OCI-LY7 (cell line): Measurements from ENCODE around the gene ASIC2. TPM values are rescaled to one million over a fixed set of nuclear protein-coding genes. Genes with fewer than 3 reads are reported as not detected.
A peak's percentile ranks its signal among the peaks of the same experiment; 100 is the strongest.

ENCODE experiments used
- BruUV-seq: library from RNA; stranded (reverse); fragments of 400-500 nt; replicated peaks from 2 replicates; lab custom pipeline; 2021; lab: Mats Ljungman, UMichigan
- CTCF ChIA-PET: fragments of 300-600 bp; sonication (Branson Sonifier 250); formaldehyde crosslinking; loops from one replicate; lab custom pipeline; 2022; ENCODE audit warnings: antibody characterized with exemption; ENCODE audit not compliant: unreplicated experiment; lab: Charles Lee
- POLR2A ChIA-PET: fragments of 300-600 bp; sonication (Branson Sonifier 250); formaldehyde crosslinking; loops from one replicate; lab custom pipeline; 2022; ENCODE audit warnings: antibody characterized with exemption; lab: Charles Lee
- DNase-seq: peaks from one replicate; pipeline ENCODE4 v3.0.0-alpha.2; 2015; ENCODE audit warnings: low spot score
- H2AFZ ChIP-seq: fragments of 200-600 bp; sonication (generic), shearing (Covaris generic); 2 replicates; pipeline ENCODE4 v1.6.1; 2014; ENCODE audit warnings: mild to moderate bottlenecking, antibody characterized with exemption, low read length, moderate library complexity
- H3K27ac ChIP-seq: fragments of 200-600 bp; sonication (generic); 2 replicates; pipeline ENCODE4 v1.5.1; 2014; ENCODE audit warnings: mixed run types, low read depth, mild to moderate bottlenecking, moderate library complexity, low read length, inconsistent platforms; ENCODE audit not compliant: poor library complexity, severe bottlenecking
- H3K36me3 ChIP-seq: fragments of 200-600 bp; sonication (generic); 2 replicates; pipeline ENCODE4 v1.6.1; 2014; ENCODE audit warnings: mild to moderate bottlenecking, antibody characterized with exemption, low read length, moderate library complexity, mixed read lengths; ENCODE audit not compliant: insufficient read depth
- H3K4me1 ChIP-seq: fragments of 200-600 bp; sonication (generic); 2 replicates; pipeline ENCODE4 v1.5.1; 2014; ENCODE audit warnings: mild to moderate bottlenecking, low read length; ENCODE audit not compliant: insufficient read depth, poor library complexity, severe bottlenecking
- H3K4me2 ChIP-seq: fragments of 200-600 bp; sonication (generic); 2 replicates; pipeline ENCODE4 v1.6.1; 2014; ENCODE audit warnings: mild to moderate bottlenecking, low read length
- H3K4me3 ChIP-seq: fragments of 200-600 bp; sonication (generic); 2 replicates; pipeline ENCODE4 v1.5.1; 2014; ENCODE audit warnings: mild to moderate bottlenecking, low read depth, low read length; ENCODE audit not compliant: poor library complexity, severe bottlenecking
- H3K79me2 ChIP-seq: fragments of 200-600 bp; sonication (generic); 2 replicates; pipeline ENCODE4 v1.6.1; 2016; ENCODE audit warnings: low read depth, mild to moderate bottlenecking, low read length, moderate library complexity, mixed read lengths; ENCODE audit not compliant: insufficient read depth
- H3K9me2 ChIP-seq: fragments of 200-600 bp; sonication (generic); 2 replicates; pipeline ENCODE4 v1.6.1; 2016; ENCODE audit warnings: mild to moderate bottlenecking, low read length, mixed read lengths; ENCODE audit not compliant: insufficient read depth
- H3K9me3 ChIP-seq: fragments of 200-600 bp; sonication (generic); 2 replicates; pipeline ENCODE4 v1.6.1; 2014; ENCODE audit warnings: mild to moderate bottlenecking, mixed run types, low read length, mixed read lengths
- H4K20me1 ChIP-seq: fragments of 200-600 bp; sonication (generic); 2 replicates; pipeline ENCODE4 v1.6.1; 2014; ENCODE audit warnings: mild to moderate bottlenecking, antibody characterized with exemption, low read length, moderate library complexity, mixed read lengths; ENCODE audit not compliant: insufficient read depth
- EZH2phosphoT487 ChIP-seq: fragments of 200-600 bp; sonication (generic); IDR thresholded peaks from 2 replicates; pipeline ENCODE4 v1.6.1; 2018; ENCODE audit warnings: low read depth, borderline replicate concordance, mild to moderate bottlenecking, mixed run types, antibody characterized with exemption, low read length, moderate library complexity, mixed read lengths
- intact Hi-C: fragments of 100-400 bp; cut with micrococcal nuclease; formaldehyde crosslinking; loops from one replicate; pipeline ENCODE4 v1.10.0; 2022; ENCODE audit not compliant: unreplicated experiment
- total RNA-seq, 2 experiments: library from RNA; depleted of rRNA in 1 of 2; stranded (reverse); fragments of >200 nt in 1 of 2; shearing (Covaris generic) in 1 of 2; gene quantifications; 2 replicates each; pipeline ENCODE4 v1.2.3, GENCODE V29; 2014 to 2022
- TF ChIP-seq, protein P1 (sequence below): fragments of 200-600 bp; sonication (generic); conservative IDR thresholded peaks from 2 replicates; pipeline ENCODE4 v1.5.1; 2014; ENCODE audit warnings: mild to moderate bottlenecking, antibody characterized with exemption, low read length, moderate library complexity, mixed read lengths

The ASIC2 gene
- total RNA-seq, 2 experiments from 2014 or later: not detected

DNA sequence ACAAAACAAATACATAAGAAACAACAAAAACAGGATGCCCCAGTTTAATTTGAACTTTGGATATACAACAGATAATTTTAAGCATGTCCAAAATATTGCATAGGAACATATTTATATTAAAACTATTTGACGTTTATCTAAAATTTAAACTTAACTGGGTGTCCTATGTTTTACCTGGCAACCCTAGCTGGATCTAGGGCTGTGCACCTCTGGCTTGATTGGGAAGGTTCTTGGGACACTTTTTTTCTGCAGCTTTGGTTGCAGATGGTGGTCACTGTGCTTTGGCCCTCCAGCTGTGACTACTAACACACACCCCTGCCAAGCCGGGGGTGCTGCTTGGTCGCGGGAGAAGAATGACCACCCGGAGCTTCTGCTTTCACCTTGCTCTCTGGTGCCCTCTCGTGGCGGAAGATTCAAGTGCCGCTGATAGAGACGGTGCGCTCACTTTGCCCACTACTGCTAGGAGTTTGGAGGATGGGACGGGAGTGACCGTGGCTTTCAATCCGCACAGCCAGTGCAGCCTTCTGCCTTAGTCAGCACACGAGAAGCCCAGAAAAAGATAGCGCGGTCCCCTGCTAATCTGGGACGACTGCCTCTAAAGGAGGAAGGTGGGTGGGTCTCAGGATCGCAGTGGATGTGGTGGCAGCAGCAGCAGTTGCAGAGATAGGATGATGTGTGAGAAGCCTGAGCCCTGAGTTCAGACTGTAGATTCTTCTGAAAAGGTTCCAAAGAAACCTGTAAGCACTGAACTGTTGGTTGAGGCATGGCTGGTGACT, 294.8 kb downstream of the ASIC2 start:
- Histone ChIP-seq H3K9me3 (no peaks in the 10 kb centered on the region), H3K36me3 (no peaks in the 10 kb centered on the region), H3K9me2 (no peaks in the 10 kb centered on the region), H3K79me2 (no peaks in the 10 kb centered on the region), H4K20me1 (no peaks in the 10 kb centered on the region), H2AFZ (no peak overlapping the region), H3K4me2 (no peak overlapping the region), H3K4me3 (no peak overlapping the region), H3K27ac (no peak overlapping the region), H3K4me1 (no peaks in the 10 kb centered on the region)
- POLR2A ChIA-PET: no interaction called here
- DNase-seq: peak; percentile 61
- intact Hi-C loops: loop anchor here (2.0 kb wide), 1 partner anchor 215 kb away; no protein-coding TSS in a partner anchor
- CTCF ChIA-PET: no interaction called here
- no TSS peak for BruUV-seq
- TF ChIP-seq, protein P1, sequence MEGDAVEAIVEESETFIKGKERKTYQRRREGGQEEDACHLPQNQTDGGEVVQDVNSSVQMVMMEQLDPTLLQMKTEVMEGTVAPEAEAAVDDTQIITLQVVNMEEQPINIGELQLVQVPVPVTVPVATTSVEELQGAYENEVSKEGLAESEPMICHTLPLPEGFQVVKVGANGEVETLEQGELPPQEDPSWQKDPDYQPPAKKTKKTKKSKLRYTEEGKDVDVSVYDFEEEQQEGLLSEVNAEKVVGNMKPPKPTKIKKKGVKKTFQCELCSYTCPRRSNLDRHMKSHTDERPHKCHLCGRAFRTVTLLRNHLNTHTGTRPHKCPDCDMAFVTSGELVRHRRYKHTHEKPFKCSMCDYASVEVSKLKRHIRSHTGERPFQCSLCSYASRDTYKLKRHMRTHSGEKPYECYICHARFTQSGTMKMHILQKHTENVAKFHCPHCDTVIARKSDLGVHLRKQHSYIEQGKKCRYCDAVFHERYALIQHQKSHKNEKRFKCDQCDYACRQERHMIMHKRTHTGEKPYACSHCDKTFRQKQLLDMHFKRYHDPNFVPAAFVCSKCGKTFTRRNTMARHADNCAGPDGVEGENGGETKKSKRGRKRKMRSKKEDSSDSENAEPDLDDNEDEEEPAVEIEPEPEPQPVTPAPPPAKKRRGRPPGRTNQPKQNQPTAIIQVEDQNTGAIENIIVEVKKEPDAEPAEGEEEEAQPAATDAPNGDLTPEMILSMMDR: peak; percentile 85
- TF ChIP-seq EZH2phosphoT487: no peak

DNA sequence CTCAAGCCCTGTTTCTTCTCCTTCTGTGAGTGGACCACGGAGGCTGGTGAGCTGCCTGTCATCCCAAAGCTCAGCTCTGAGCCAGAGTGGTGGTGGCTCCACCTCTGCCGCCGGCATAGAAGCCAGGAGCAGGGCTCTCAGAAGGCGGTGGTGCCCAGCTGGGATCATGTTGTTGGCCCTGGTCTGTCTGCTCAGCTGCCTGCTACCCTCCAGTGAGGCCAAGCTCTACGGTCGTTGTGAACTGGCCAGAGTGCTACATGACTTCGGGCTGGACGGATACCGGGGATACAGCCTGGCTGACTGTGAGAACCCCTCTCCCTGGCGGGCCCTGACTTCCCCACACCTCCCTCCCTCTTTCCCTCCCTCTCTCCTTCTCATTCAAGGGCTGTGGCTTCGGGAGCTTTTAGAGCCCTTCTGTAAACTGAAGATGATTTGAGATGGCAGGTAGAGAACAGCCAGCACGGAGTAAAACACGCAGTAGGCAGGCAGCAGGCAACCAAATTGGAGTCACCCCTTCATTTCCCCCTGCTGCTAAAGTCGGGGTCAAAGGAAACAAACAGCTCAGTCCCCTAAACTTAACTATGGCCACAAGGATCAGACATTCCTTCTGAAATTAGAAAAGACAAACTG, 297.6 kb downstream of the ASIC2 start:
- no peaks in the 10 kb centered on the region for H4K20me1 ChIP-seq
- no peak overlapping the region for H3K4me3 ChIP-seq
- H2AFZ ChIP-seq: no peak overlapping the region
- no peaks in the 10 kb centered on the region for H3K9me2 ChIP-seq
- TF ChIP-seq EZH2phosphoT487: no peak
- TF ChIP-seq, protein P1: no peak
- no peaks in the 10 kb centered on the region for H3K79me2 ChIP-seq
- CTCF ChIA-PET: no interaction called here
- H3K4me2 ChIP-seq: no peak overlapping the region
- H3K9me3 ChIP-seq: no peaks in the 10 kb centered on the region
- BruUV-seq: no TSS peak
- H3K27ac ChIP-seq: no peak overlapping the region
- H3K36me3 ChIP-seq: no peaks in the 10 kb centered on the region
- intact Hi-C loops: no loop called here
- POLR2A ChIA-PET: interaction anchor here (0.5 kb wide), 1 partner anchor 703 kb away, joined by 3 read pairs; no protein-coding TSS in a partner anchor
- no peaks in the 10 kb centered on the region for H3K4me1 ChIP-seq
- DNase-seq: no peak

DNA sequence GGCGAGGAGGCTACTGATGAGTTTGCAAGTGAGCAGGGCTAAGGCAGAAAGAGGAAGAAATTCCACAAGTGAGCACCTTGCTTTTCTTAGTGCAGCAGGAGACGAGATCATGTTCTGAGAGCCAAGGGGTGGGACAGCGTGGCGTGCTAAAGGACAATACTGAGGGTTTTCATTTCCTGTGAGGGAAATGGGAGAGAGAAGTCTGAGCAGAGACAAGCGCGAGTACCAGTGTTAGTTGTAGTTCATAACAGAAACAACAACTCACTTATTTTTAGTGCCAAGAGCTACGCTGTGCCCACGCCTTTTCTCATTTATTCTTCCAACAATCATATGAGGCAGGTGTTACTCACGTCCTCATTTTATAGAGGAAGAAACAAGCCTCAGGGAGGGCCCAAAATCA, 299.1 kb downstream of the ASIC2 start:
- intact Hi-C loops: no loop called here
- BruUV-seq: no TSS peak
- no peak for TF ChIP-seq EZH2phosphoT487
- TF ChIP-seq, protein P1: no peak

More for the DNA sequence above, 299.1 kb downstream of the ASIC2 start:
- H3K4me1 ChIP-seq: no peaks in the 10 kb centered on the region
- H3K4me2 ChIP-seq: no peak overlapping the region
- ChIA-PET POLR2A (no interaction called here), CTCF (no interaction called here)
- no peaks in the 10 kb centered on the region for H4K20me1 ChIP-seq
- no peak overlapping the region for H2AFZ ChIP-seq
- DNase-seq: no peak
- no peaks in the 10 kb centered on the region for H3K79me2 ChIP-seq
- H3K9me3 ChIP-seq: no peaks in the 10 kb centered on the region
- no peak overlapping the region for H3K27ac ChIP-seq
- no peaks in the 10 kb centered on the region for H3K36me3 ChIP-seq
- H3K9me2 ChIP-seq: no peaks in the 10 kb centered on the region
- H3K4me3 ChIP-seq: no peak overlapping the region
